ENCODE measurements around the gene LPCAT3.

Gene LPCAT3

GRCh38 chr12:6953442-6954315, 64.6 kb downstream of the LPCAT3 start:
- no peak overlapping the region for H3K27ac ChIP-seq
- TF ChIP-seq CTCF (conservative IDR thresholded peaks at IDR 0.05) (no peak), ZFX (IDR thresholded peaks at IDR 0.05) (no peak)

- no peak overlapping the region for H3K27ac ChIP-seq
- TF ChIP-seq CTCF (conservative IDR thresholded peaks at IDR 0.05) (no peak), ZFX (IDR thresholded peaks at IDR 0.05) (no peak)
These were observed 65.3 kb downstream of the LPCAT3 start for GRCh38 chr12:6952863-6953441.

- no peak for TF ChIP-seq CTCF (conservative IDR thresholded peaks at IDR 0.05)
- no peak for TF ChIP-seq ZFX (IDR thresholded peaks at IDR 0.05)
- H3K27ac ChIP-seq = no peak overlapping the region
These were observed 66.0 kb downstream of the LPCAT3 start for GRCh38 chr12:6952121-6952862.

- TF ChIP-seq CTCF (conservative IDR thresholded peaks at IDR 0.05) (no peak), ZFX (IDR thresholded peaks at IDR 0.05) (no peak)
These were observed 66.6 kb downstream of the LPCAT3 start for GRCh38 chr12:6951551-6952120.

GRCh38 chr12:6950811-6951540, 67.3 kb downstream of the LPCAT3 start, which contains the start of gene PTPN6:
TSS of gene PTPN6 (plus strand) at chr12:6951356. CDS start at chr12:6951513, 157 bp downstream.
- H3K27ac ChIP-seq = no peak within 1 kb of the TSS
- no peak for TF ChIP-seq CTCF (conservative IDR thresholded peaks at IDR 0.05)
- no peak for TF ChIP-seq ZFX (IDR thresholded peaks at IDR 0.05)

More at GRCh38 chr12:6951551-6952120, 66.6 kb downstream of the LPCAT3 start:
- no peak overlapping the region for H3K27ac ChIP-seq

GRCh38 chr12:6950401-6950801, 67.9 kb downstream of the LPCAT3 start:
- no peak overlapping the region for H3K27ac ChIP-seq
- TF ChIP-seq ZFX (IDR thresholded peaks at IDR 0.05) = no peak
- no peak for TF ChIP-seq CTCF (conservative IDR thresholded peaks at IDR 0.05)
